Measurements from ENCODE around the gene RAVER2. TPM values are rescaled to one million over a fixed set of nuclear protein-coding genes. Genes with fewer than 3 reads are reported as not detected.

RAVER2 gene
- polyA plus RNA-seq, 2 of the 4 experiments (the other 2 are of a cell fraction): 6.2 to 17.2 TPM

GRCh38 chr1:64877598-64877997 lies 132.7 kb downstream of the RAVER2 start:
- FAIRE-seq: no peak
- no peak for ATAC-seq
- H3K4me2 ChIP-seq: no peak overlapping the region
- 92% methylated on average over 1 of the region's 1 CpG for WGBS (ENCODE audit: missing lambda C conversion rate)
- CTCF ChIA-PET: interaction anchor here (0.7 to 1.0 kb wide), 2 partner anchors 9 to 63 kb away, joined by 3 to 4 read pairs; no protein-coding TSS in a partner anchor
- no peaks in the 10 kb centered on the region for H3K9me3 ChIP-seq
- no peak overlapping the region for H3K27ac ChIP-seq
- no peak overlapping the region for H3K4me3 ChIP-seq
- POLR2A ChIA-PET: no interaction called here
- no peak for DNase-seq (ENCODE audit: low read depth in 1 of 2, low spot score in 1 of 2)
- no peak for TF ChIP-seq ZNF302 (CRISPR knock-in tag; IDR thresholded peaks at IDR 0.05)
- TF ChIP-seq POLR2AphosphoS2 (conservative IDR thresholded peaks at IDR 0.05; ENCODE audit: low read length): no peak
- TF ChIP-seq MAZ (IDR thresholded peaks at IDR 0.05; ENCODE audit: borderline replicate concordance, low read depth, low read length): no peak
- no peak for TF ChIP-seq ZC3H11A (IDR thresholded peaks at IDR 0.05)
- TF ChIP-seq HDAC2 (IDR thresholded peaks at IDR 0.05): no peak
- TF ChIP-seq, protein P1, sequence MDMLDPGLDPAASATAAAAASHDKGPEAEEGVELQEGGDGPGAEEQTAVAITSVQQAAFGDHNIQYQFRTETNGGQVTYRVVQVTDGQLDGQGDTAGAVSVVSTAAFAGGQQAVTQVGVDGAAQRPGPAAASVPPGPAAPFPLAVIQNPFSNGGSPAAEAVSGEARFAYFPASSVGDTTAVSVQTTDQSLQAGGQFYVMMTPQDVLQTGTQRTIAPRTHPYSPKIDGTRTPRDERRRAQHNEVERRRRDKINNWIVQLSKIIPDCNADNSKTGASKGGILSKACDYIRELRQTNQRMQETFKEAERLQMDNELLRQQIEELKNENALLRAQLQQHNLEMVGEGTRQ (IDR thresholded peaks at IDR 0.05): no peak
- no peak for TF ChIP-seq JUN (IDR thresholded peaks at IDR 0.05)
- no peak for TF ChIP-seq MAX (IDR thresholded peaks at IDR 0.05)
- TF ChIP-seq NR3C1 (IDR thresholded peaks at IDR 0.05): no peak
- no peak for TF ChIP-seq FOXS1 (CRISPR knock-in tag; IDR thresholded peaks at IDR 0.05)
- TF ChIP-seq HES2 (IDR thresholded peaks at IDR 0.05): no peak
- no peak for TF ChIP-seq HMGXB4 (CRISPR knock-in tag; IDR thresholded peaks at IDR 0.05; ENCODE audit: borderline replicate concordance)
- TF ChIP-seq, protein P2, sequence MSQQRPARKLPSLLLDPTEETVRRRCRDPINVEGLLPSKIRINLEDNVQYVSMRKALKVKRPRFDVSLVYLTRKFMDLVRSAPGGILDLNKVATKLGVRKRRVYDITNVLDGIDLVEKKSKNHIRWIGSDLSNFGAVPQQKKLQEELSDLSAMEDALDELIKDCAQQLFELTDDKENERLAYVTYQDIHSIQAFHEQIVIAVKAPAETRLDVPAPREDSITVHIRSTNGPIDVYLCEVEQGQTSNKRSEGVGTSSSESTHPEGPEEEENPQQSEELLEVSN (IDR thresholded peaks at IDR 0.05; ENCODE audit: borderline replicate concordance, low read depth): no peak
- TF ChIP-seq RCOR1 (IDR thresholded peaks at IDR 0.05; ENCODE audit: low read depth, low read length): no peak
- no peak for TF ChIP-seq CHD4 (IDR thresholded peaks at IDR 0.05; ENCODE audit: borderline replicate concordance)
- no peak for TF ChIP-seq ZSCAN20 (CRISPR knock-in tag; IDR thresholded peaks at IDR 0.05)
- no peak for TF ChIP-seq EHMT2 (IDR thresholded peaks at IDR 0.05; ENCODE audit: low read depth)
- no peak for TF ChIP-seq HOXA7 (CRISPR knock-in tag; IDR thresholded peaks at IDR 0.05)
- TF ChIP-seq POLR2A (IDR thresholded peaks at IDR 0.05; ENCODE audit: low read length): no peak
- no peak for TF ChIP-seq HOXB13 (CRISPR knock-in tag; IDR thresholded peaks at IDR 0.05; ENCODE audit: low read depth)
- H3K4me1 ChIP-seq: peaks cover 20% of the 10 kb centered on the region

DNA sequence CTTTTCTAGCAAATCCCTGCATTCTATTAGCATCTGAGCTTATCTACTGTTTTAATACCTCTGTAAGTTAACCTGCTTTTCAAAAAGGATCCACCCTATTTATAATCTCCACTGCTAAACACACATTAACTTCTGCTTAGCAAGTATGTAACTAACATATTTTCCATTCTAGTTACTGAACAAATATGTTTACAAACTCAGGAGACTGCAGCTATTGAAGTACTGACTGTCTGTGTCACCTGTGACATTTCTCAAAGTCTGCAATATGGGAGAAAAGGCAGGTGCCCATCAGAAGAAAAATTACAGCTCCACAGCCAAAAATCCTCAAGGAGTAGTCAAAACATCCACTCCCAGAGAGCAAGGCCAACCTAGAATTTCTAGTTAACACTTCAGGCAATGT lies 133.2 kb downstream of the RAVER2 start:
- Histone ChIP-seq H3K27ac (no peak overlapping the region), H3K9me3 (no peaks in the 10 kb centered on the region), H3K4me3 (no peak overlapping the region), H3K4me2 (no peak overlapping the region), H3K4me1 (peaks cover 21% of the 10 kb centered on the region)
- TF ChIP-seq CBX8 (IDR thresholded peaks at IDR 0.05) (no peak), RCOR1 (IDR thresholded peaks at IDR 0.05; ENCODE audit: low read depth, low read length) (no peak), JUNB (IDR thresholded peaks at IDR 0.05) (no peak), TP53 (CRISPR knock-in tag; IDR thresholded peaks at IDR 0.05) (no peak), RARB (CRISPR knock-in tag; IDR thresholded peaks at IDR 0.05) (no peak), HOXB13 (CRISPR knock-in tag; IDR thresholded peaks at IDR 0.05; ENCODE audit: low read depth) (no peak), KDM1A (IDR thresholded peaks at IDR 0.05; ENCODE audit: low read depth) (no peak), SMC3 (IDR thresholded peaks at IDR 0.05) (no peak), HOXA7 (CRISPR knock-in tag; IDR thresholded peaks at IDR 0.05) (no peak), KDM5A (IDR thresholded peaks at IDR 0.05) (no peak), FOSL2 (IDR thresholded peaks at IDR 0.05) (no peak), FOSL2 (CRISPR knock-in tag; IDR thresholded peaks at IDR 0.05) (no peak), RNF2 (IDR thresholded peaks at IDR 0.05; ENCODE audit: borderline replicate concordance, low read depth) (no peak), JUN (IDR thresholded peaks at IDR 0.05) (no peak), NPAS2 (CRISPR knock-in tag; IDR thresholded peaks at IDR 0.05; ENCODE audit: borderline replicate concordance) (no peak), FOXS1 (CRISPR knock-in tag; IDR thresholded peaks at IDR 0.05) (no peak), HOXB5 (CRISPR knock-in tag; IDR thresholded peaks at IDR 0.05) (no peak), HES2 (IDR thresholded peaks at IDR 0.05) (no peak)
- TF ChIP-seq, protein P3, sequence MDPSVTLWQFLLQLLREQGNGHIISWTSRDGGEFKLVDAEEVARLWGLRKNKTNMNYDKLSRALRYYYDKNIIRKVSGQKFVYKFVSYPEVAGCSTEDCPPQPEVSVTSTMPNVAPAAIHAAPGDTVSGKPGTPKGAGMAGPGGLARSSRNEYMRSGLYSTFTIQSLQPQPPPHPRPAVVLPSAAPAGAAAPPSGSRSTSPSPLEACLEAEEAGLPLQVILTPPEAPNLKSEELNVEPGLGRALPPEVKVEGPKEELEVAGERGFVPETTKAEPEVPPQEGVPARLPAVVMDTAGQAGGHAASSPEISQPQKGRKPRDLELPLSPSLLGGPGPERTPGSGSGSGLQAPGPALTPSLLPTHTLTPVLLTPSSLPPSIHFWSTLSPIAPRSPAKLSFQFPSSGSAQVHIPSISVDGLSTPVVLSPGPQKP (IDR thresholded peaks at IDR 0.05; ENCODE audit: low read depth, low read length): no peak
- TF ChIP-seq, protein P1 (IDR thresholded peaks at IDR 0.05): no peak
- no peak for ATAC-seq
- ChIA-PET CTCF (interaction anchor here (0.7 kb wide), 1 partner anchor 62 kb away, joined by 4 read pairs; no protein-coding TSS in a partner anchor), POLR2A (no interaction called here)
- no peak for FAIRE-seq
- DNase-seq (ENCODE audit: low read depth in 1 of 2, low spot score in 1 of 2): no peak

All from A549 (cell line).